GM06990 (cell line): ENCODE measurements around the gene EHMT1.

Experiments
- DNase-seq: peaks from one replicate; pipeline ENCODE4 v3.0.0-alpha.2; 2011; ENCODE audit not compliant: insufficient read length; ENCODE audit errors: extremely low read depth
- H3K27me3 ChIP-seq: replicated peaks from 2 replicates; pipeline ENCODE4 v1.6.0; 2011; ENCODE audit warnings: low read length; ENCODE audit not compliant: control insufficient read depth, insufficient read depth
- H3K36me3 ChIP-seq: 2 replicates; pipeline ENCODE4 v1.5.1; 2011; ENCODE audit warnings: low read length; ENCODE audit not compliant: control insufficient read depth, insufficient read depth
- H3K4me3 ChIP-seq: replicated peaks from 2 replicates; pipeline ENCODE4 v1.5.1; 2011; ENCODE audit warnings: low read depth, mild to moderate bottlenecking, control low read depth, low read length
- CTCF ChIP-seq: IDR thresholded peaks from 2 replicates; pipeline ENCODE4 v1.5.1; 2011; ENCODE audit warnings: low read length, control low read depth, mild to moderate bottlenecking, inconsistent platforms; ENCODE audit not compliant: insufficient read depth, poor library complexity, severe bottlenecking

EHMT1 gene

GRCh38 chr9:137640862-137641261 lies 22.1 kb downstream of the EHMT1 start:
- TF ChIP-seq CTCF = no peak
- no peak for DNase-seq
- Histone ChIP-seq H3K4me3 (no peak overlapping the region), H3K27me3 (no peaks in the 10 kb centered on the region), H3K36me3 (peaks cover 2% of the 10 kb centered on the region)

DNA sequence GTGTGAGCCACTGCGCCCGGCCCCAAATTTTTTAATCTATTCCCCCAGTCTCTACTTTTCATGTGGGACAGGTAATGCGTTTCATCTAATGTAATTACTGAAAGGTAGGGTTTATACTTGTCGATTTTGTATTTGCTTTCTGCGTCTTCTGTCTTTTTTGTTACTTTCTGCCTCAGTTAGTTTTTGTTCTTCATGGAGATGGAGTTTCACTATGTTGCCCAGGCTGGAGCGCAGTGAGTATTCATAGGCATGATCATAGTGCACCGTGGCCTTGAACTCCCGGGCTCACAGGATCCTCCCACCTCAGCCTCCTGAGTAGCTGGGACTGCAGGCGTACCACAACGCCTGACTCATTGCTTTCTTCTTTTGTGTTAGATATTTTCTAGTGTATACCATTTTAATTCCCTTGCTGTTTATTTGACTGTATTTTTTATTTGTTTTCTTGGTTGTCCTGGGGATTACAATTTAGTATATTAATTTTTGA lies 23.4 kb downstream of the EHMT1 start:
- peaks cover 6% of the 10 kb centered on the region for H3K36me3 ChIP-seq
- no peak for DNase-seq
- TF ChIP-seq CTCF = no peak
- no peak overlapping the region for H3K4me3 ChIP-seq
- no peaks in the 10 kb centered on the region for H3K27me3 ChIP-seq

GRCh38 chr9:137642892-137643291 lies 24.1 kb downstream of the EHMT1 start:
- Histone ChIP-seq H3K36me3 (peaks cover 8% of the 10 kb centered on the region), H3K4me3 (no peak overlapping the region), H3K27me3 (no peaks in the 10 kb centered on the region)
- TF ChIP-seq CTCF = no peak
- no peak for DNase-seq

DNA sequence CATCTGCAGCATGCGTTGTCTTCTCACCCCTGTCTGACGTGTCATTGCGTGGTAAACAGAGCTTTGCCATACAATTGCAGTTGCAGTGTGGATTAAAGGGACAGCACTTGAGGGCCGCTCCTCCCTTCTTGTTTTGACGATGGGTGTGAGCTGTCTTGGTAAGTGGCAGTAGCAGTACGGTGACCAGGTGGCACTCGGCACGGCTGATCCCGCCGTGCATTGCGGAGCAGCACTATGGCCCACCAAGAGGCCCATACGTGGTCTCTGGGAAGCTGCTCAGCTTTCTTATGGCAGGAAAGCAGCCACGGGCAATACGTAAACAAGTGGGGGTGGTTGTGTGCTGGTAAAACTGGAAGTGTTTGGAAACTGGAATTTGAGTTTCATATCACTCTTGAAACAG lies 25.1 kb downstream of the EHMT1 start:
- no peak for DNase-seq
- H3K36me3 ChIP-seq = peaks cover 8% of the 10 kb centered on the region
- H3K4me3 ChIP-seq = no peak overlapping the region
- TF ChIP-seq CTCF = no peak
- H3K27me3 ChIP-seq = no peaks in the 10 kb centered on the region

- H3K27me3 ChIP-seq = no peaks in the 10 kb centered on the region
- no peak overlapping the region for H3K4me3 ChIP-seq
- no peak for TF ChIP-seq CTCF
- H3K36me3 ChIP-seq = peaks cover 8% of the 10 kb centered on the region
- DNase-seq = no peak
These were observed 26.4 kb downstream of the EHMT1 start for GRCh38 chr9:137645211-137645610.

GRCh38 chr9:137646341-137646740 lies 27.5 kb downstream of the EHMT1 start:
- Histone ChIP-seq H3K4me3 (no peak overlapping the region), H3K36me3 (peaks cover 8% of the 10 kb centered on the region), H3K27me3 (no peaks in the 10 kb centered on the region)
- TF ChIP-seq CTCF = no peak
- no peak for DNase-seq
